ENCODE data around the gene MORF4L1.
"Not testable (repeated sequence)": the region's sequence is repeated elsewhere in the genome, so short reads cannot be mapped to it uniquely, and the experiment has no call there.

The MORF4L1 gene

GRCh38 chr15:78840661-78841375, 31.9 kb upstream of the MORF4L1 start:
- Histone ChIP-seq H3K36me3 (ENCODE audit: control insufficient read depth in 5 of 5, insufficient read depth in 5 of 5, low read length in 5 of 5) (no peaks in the 10 kb centered on the region), H3K4me3 (ENCODE audit: low read depth in 1 of 5, low read length in 5 of 5) (no peak overlapping the region), H3K4me1 (ENCODE audit: control insufficient read depth in 5 of 5, insufficient read depth in 5 of 5, low read length in 5 of 5) (peaks cover 2 to 13% (median 9%) of the 10 kb centered on the region in 5 donors), H3K9me3 (ENCODE audit: control insufficient read depth in 5 of 5, low read length in 5 of 5) (no peaks in the 10 kb centered on the region), H3K9ac (ENCODE audit: low read length in 5 of 5) (no peak overlapping the region), H3K27me3 (ENCODE audit: control insufficient read depth in 5 of 5, insufficient read depth in 4 of 5, low read length in 5 of 5) (no peaks in the 10 kb centered on the region), H3K27ac (ENCODE audit: low read depth, low read length) (no peak overlapping the region)

- H3K9me3 ChIP-seq (ENCODE audit: control insufficient read depth in 5 of 5, low read length in 5 of 5) = no peaks in the 10 kb centered on the region
- H3K9ac ChIP-seq (ENCODE audit: low read length in 5 of 5) = no peak overlapping the region
- no peaks in the 10 kb centered on the region for H3K36me3 ChIP-seq (ENCODE audit: control insufficient read depth in 5 of 5, insufficient read depth in 5 of 5, low read length in 5 of 5)
- H3K27me3 ChIP-seq (ENCODE audit: control insufficient read depth in 5 of 5, insufficient read depth in 4 of 5, low read length in 5 of 5) = no peaks in the 10 kb centered on the region
- no peak overlapping the region for H3K27ac ChIP-seq (ENCODE audit: low read depth, low read length)
- H3K4me3 ChIP-seq (ENCODE audit: low read depth in 1 of 5, low read length in 5 of 5) = no peak overlapping the region
- peaks cover 2 to 13% (median 9%) of the 10 kb centered on the region in 5 donors for H3K4me1 ChIP-seq (ENCODE audit: control insufficient read depth in 5 of 5, insufficient read depth in 5 of 5, low read length in 5 of 5)
These were observed 31.3 kb upstream of the MORF4L1 start for GRCh38 chr15:78841376-78841706.

- no peak overlapping the region for H3K27ac ChIP-seq (ENCODE audit: low read depth, low read length)
- no peaks in the 10 kb centered on the region for H3K36me3 ChIP-seq (ENCODE audit: control insufficient read depth in 5 of 5, insufficient read depth in 5 of 5, low read length in 5 of 5)
- no peak overlapping the region for H3K4me3 ChIP-seq (ENCODE audit: low read depth in 1 of 5, low read length in 5 of 5)
- no peak overlapping the region for H3K9ac ChIP-seq (ENCODE audit: low read length in 5 of 5)
- H3K9me3 ChIP-seq (ENCODE audit: control insufficient read depth in 5 of 5, low read length in 5 of 5) = no peaks in the 10 kb centered on the region
- H3K27me3 ChIP-seq (ENCODE audit: control insufficient read depth in 5 of 5, insufficient read depth in 4 of 5, low read length in 5 of 5) = no peaks in the 10 kb centered on the region
- peaks cover 2 to 13% (median 9%) of the 10 kb centered on the region in 5 donors for H3K4me1 ChIP-seq (ENCODE audit: control insufficient read depth in 5 of 5, insufficient read depth in 5 of 5, low read length in 5 of 5)
These were observed 30.8 kb upstream of the MORF4L1 start for GRCh38 chr15:78841891-78842290.

GRCh38 chr15:78842519-78842918, 30.2 kb upstream of the MORF4L1 start:
- H3K27ac ChIP-seq (ENCODE audit: low read depth, low read length) = no peak overlapping the region

GRCh38 chr15:78846906-78847305, 25.8 kb upstream of the MORF4L1 start:
- not testable (repeated sequence) for H3K9me3 ChIP-seq (ENCODE audit: control insufficient read depth in 5 of 5, low read length in 5 of 5); H3K27ac ChIP-seq (ENCODE audit: low read depth, low read length); H3K4me3 ChIP-seq (ENCODE audit: low read depth in 1 of 5, low read length in 5 of 5); H3K36me3 ChIP-seq (ENCODE audit: control insufficient read depth in 5 of 5, insufficient read depth in 5 of 5, low read length in 5 of 5); H3K9ac ChIP-seq (ENCODE audit: low read length in 5 of 5); H3K27me3 ChIP-seq (ENCODE audit: control insufficient read depth in 5 of 5, insufficient read depth in 4 of 5, low read length in 5 of 5); H3K4me1 ChIP-seq (ENCODE audit: control insufficient read depth in 5 of 5, insufficient read depth in 5 of 5, low read length in 5 of 5)

More at GRCh38 chr15:78842519-78842918, 30.2 kb upstream of the MORF4L1 start:
- H3K27me3 ChIP-seq (ENCODE audit: control insufficient read depth in 5 of 5, insufficient read depth in 4 of 5, low read length in 5 of 5) = no peaks in the 10 kb centered on the region
- no peak overlapping the region for H3K4me3 ChIP-seq (ENCODE audit: low read depth in 1 of 5, low read length in 5 of 5)
- no peaks in the 10 kb centered on the region for H3K36me3 ChIP-seq (ENCODE audit: control insufficient read depth in 5 of 5, insufficient read depth in 5 of 5, low read length in 5 of 5)
- no peak overlapping the region for H3K9ac ChIP-seq (ENCODE audit: low read length in 5 of 5)
- H3K9me3 ChIP-seq (ENCODE audit: control insufficient read depth in 5 of 5, low read length in 5 of 5) = no peaks in the 10 kb centered on the region
- peaks cover 2 to 13% (median 9%) of the 10 kb centered on the region in 5 donors for H3K4me1 ChIP-seq (ENCODE audit: control insufficient read depth in 5 of 5, insufficient read depth in 5 of 5, low read length in 5 of 5)

- not testable (repeated sequence) for H3K36me3 ChIP-seq (ENCODE audit: control insufficient read depth in 5 of 5, insufficient read depth in 5 of 5, low read length in 5 of 5); H3K9ac ChIP-seq (ENCODE audit: low read length in 5 of 5); H3K9me3 ChIP-seq (ENCODE audit: control insufficient read depth in 5 of 5, low read length in 5 of 5); H3K27ac ChIP-seq (ENCODE audit: low read depth, low read length); H3K4me1 ChIP-seq (ENCODE audit: control insufficient read depth in 5 of 5, insufficient read depth in 5 of 5, low read length in 5 of 5); H3K4me3 ChIP-seq (ENCODE audit: low read depth in 1 of 5, low read length in 5 of 5); H3K27me3 ChIP-seq (ENCODE audit: control insufficient read depth in 5 of 5, insufficient read depth in 4 of 5, low read length in 5 of 5)
These were observed 25.2 kb upstream of the MORF4L1 start for GRCh38 chr15:78847387-78847906.

GRCh38 chr15:78850352-78850751, 22.3 kb upstream of the MORF4L1 start:
- no peaks in the 10 kb centered on the region for H3K36me3 ChIP-seq (ENCODE audit: control insufficient read depth in 5 of 5, insufficient read depth in 5 of 5, low read length in 5 of 5)
- H3K27me3 ChIP-seq (ENCODE audit: control insufficient read depth in 5 of 5, insufficient read depth in 4 of 5, low read length in 5 of 5) = no peaks in the 10 kb centered on the region
- no peak overlapping the region for H3K4me3 ChIP-seq (ENCODE audit: low read depth in 1 of 5, low read length in 5 of 5)
- no peak overlapping the region for H3K27ac ChIP-seq (ENCODE audit: low read depth, low read length)
- no peaks in the 10 kb centered on the region for H3K9me3 ChIP-seq (ENCODE audit: control insufficient read depth in 5 of 5, low read length in 5 of 5)
- no peaks in the 10 kb centered on the region for H3K4me1 ChIP-seq (ENCODE audit: control insufficient read depth in 5 of 5, insufficient read depth in 5 of 5, low read length in 5 of 5)
- no peak overlapping the region for H3K9ac ChIP-seq (ENCODE audit: low read length in 5 of 5)

GRCh38 chr15:78850941-78851755, 21.5 kb upstream of the MORF4L1 start:
- no peak overlapping the region for H3K4me3 ChIP-seq (ENCODE audit: low read depth in 1 of 5, low read length in 5 of 5)
- no peaks in the 10 kb centered on the region for H3K27me3 ChIP-seq (ENCODE audit: control insufficient read depth in 5 of 5, insufficient read depth in 4 of 5, low read length in 5 of 5)
- no peaks in the 10 kb centered on the region for H3K4me1 ChIP-seq (ENCODE audit: control insufficient read depth in 5 of 5, insufficient read depth in 5 of 5, low read length in 5 of 5)
- no peaks in the 10 kb centered on the region for H3K9me3 ChIP-seq (ENCODE audit: control insufficient read depth in 5 of 5, low read length in 5 of 5)
- H3K27ac ChIP-seq (ENCODE audit: low read depth, low read length) = no peak overlapping the region
- no peak overlapping the region for H3K9ac ChIP-seq (ENCODE audit: low read length in 5 of 5)
- H3K36me3 ChIP-seq (ENCODE audit: control insufficient read depth in 5 of 5, insufficient read depth in 5 of 5, low read length in 5 of 5) = no peaks in the 10 kb centered on the region

GRCh38 chr15:78853500-78853899, 19.2 kb upstream of the MORF4L1 start:
- Histone ChIP-seq H3K36me3 (ENCODE audit: control insufficient read depth in 5 of 5, insufficient read depth in 5 of 5, low read length in 5 of 5) (no peaks in the 10 kb centered on the region), H3K27ac (ENCODE audit: low read depth, low read length) (no peak overlapping the region), H3K27me3 (ENCODE audit: control insufficient read depth in 5 of 5, insufficient read depth in 4 of 5, low read length in 5 of 5) (no peaks in the 10 kb centered on the region), H3K4me3 (ENCODE audit: low read depth in 1 of 5, low read length in 5 of 5) (no peak overlapping the region), H3K9ac (ENCODE audit: low read length in 5 of 5) (no peak overlapping the region), H3K9me3 (ENCODE audit: control insufficient read depth in 5 of 5, low read length in 5 of 5) (no peaks in the 10 kb centered on the region), H3K4me1 (ENCODE audit: control insufficient read depth in 5 of 5, insufficient read depth in 5 of 5, low read length in 5 of 5) (no peaks in the 10 kb centered on the region)

- no peaks in the 10 kb centered on the region for H3K36me3 ChIP-seq (ENCODE audit: control insufficient read depth in 5 of 5, insufficient read depth in 5 of 5, low read length in 5 of 5)
- H3K9ac ChIP-seq (ENCODE audit: low read length in 5 of 5) = no peak overlapping the region
- peaks cover 0 to 5% (median 0%) of the 10 kb centered on the region in 5 donors for H3K4me1 ChIP-seq (ENCODE audit: control insufficient read depth in 5 of 5, insufficient read depth in 5 of 5, low read length in 5 of 5)
- no peak overlapping the region for H3K27ac ChIP-seq (ENCODE audit: low read depth, low read length)
- no peak overlapping the region for H3K4me3 ChIP-seq (ENCODE audit: low read depth in 1 of 5, low read length in 5 of 5)
- no peaks in the 10 kb centered on the region for H3K9me3 ChIP-seq (ENCODE audit: control insufficient read depth in 5 of 5, low read length in 5 of 5)
- H3K27me3 ChIP-seq (ENCODE audit: control insufficient read depth in 5 of 5, insufficient read depth in 4 of 5, low read length in 5 of 5) = no peaks in the 10 kb centered on the region
These were observed 17.8 kb upstream of the MORF4L1 start for GRCh38 chr15:78854833-78855372.

All from subcutaneous abdominal adipose tissue (tissue), 5 donors.